Psoas muscle (tissue), 8 donors: ENCODE measurements around the gene MAP1B. TPM values are rescaled to one million over a fixed set of nuclear protein-coding genes. Genes with fewer than 3 reads are reported as not detected.

Experiments
- ATAC-seq, 4 donors: fragments of 200-7000 bp; cut with Tn5 transposase; one replicate each; pipeline ENCODE4 v1.9.1; 2020; ENCODE audit warnings: moderate library complexity in 3 of 4, mild to moderate bottlenecking in 2 of 4
- DNase-seq, 2 donors: peaks; one replicate each; pipeline ENCODE4 v3.0.0-alpha.2; 2020
- H3K27ac ChIP-seq: fragments of 200-600 bp; one replicate; pipeline ENCODE4 v1.8.0; 2022
- H3K27me3 ChIP-seq, 3 donors: fragments of 200-600 bp in 1 of 3; one replicate each; pipeline versions ENCODE4 v1.6.1 to v1.8.0; 2013 to 2022; ENCODE audit warnings: low read length in 2 of 3, mild to moderate bottlenecking in 2 of 3, moderate library complexity in 1 of 3; ENCODE audit not compliant: insufficient read depth in 3 of 3
- H3K36me3 ChIP-seq, 2 donors: fragments of 200-600 bp in 1 of 2; one replicate each; pipeline versions ENCODE4 v1.6.1 to v1.8.0; 2013 to 2022; ENCODE audit warnings: low read depth in 1 of 2, mild to moderate bottlenecking in 1 of 2, moderate library complexity in 1 of 2; ENCODE audit not compliant: insufficient read depth in 1 of 2
- H3K4me1 ChIP-seq: fragments of 200-600 bp; one replicate; pipeline ENCODE4 v1.8.0; 2022
- H3K4me3 ChIP-seq: fragments of 200-600 bp; one replicate; pipeline ENCODE4 v1.8.0; 2022; ENCODE audit warnings: mild to moderate bottlenecking
- H3K9me3 ChIP-seq: fragments of 200-600 bp; one replicate; pipeline ENCODE4 v1.8.0; 2022
- CTCF ChIP-seq: fragments of 200-600 bp; IDR thresholded peaks from one replicate; pipeline ENCODE4 v1.8.0; 2022; ENCODE audit warnings: antibody characterized with exemption
- WGBS, 3 donors: extraction: QIAGEN DNeasy Blood & Tissue Kit; methylation state at CpG; one replicate each; pipeline versions ENCODE4 v1.1.6 to v1.1.7; 2013; 5-methylcytosine and 5-hydroxymethylcytosine counted together
- intact Hi-C, 2 donors: fragments of 100-400 bp; cut with DNase I; formaldehyde crosslinking; loops; one replicate each; pipeline versions ENCODE4 v1.11.0 to v1.14.2; 2022
- polyA plus RNA-seq, 3 donors: library from polyadenylated mRNA; stranded (reverse); fragments of 200-250 nt; gene quantifications; one replicate each; pipeline ENCODE4 v1.2.3, GENCODE V29; 2013
- total RNA-seq, 4 donors: library from RNA; stranded (reverse); fragmentation: NEBNext Ultra II Directional in 2 of 4; extraction: Animal tissue kit (Norgen Biotek cat#: 25700) in 2 of 4; gene quantifications; one replicate each; pipeline versions ENCODE4 v1.2.1 to v1.2.4, GENCODE V29; 2021 to 2023
- donor health status: healthy with polysubstance abuse.
- donor health status: DM: no; HTN: no; CAD: no; lungs with moderate emphysema.
- donor health status: Bipolar disorder and iron deficiency.
- donor health status: healthy.
- donor health status: DM: yes; HTN: yes; CAD: no.
- donor health status: DM: no; HTN: no; CAD: no.
- donor health status: DM: no; HTN: no; CAD: no.
- donor health status: DM: yes; HTN: yes; CAD: no.

Gene MAP1B
- total and polyA plus RNA-seq, 7 donors: 1.1 to 20.2 (median 8.5) TPM

- DNase-seq (no peak), ATAC-seq (no peak)
- intact Hi-C loops: no loop called here
- no peak overlapping the region for H3K4me3 ChIP-seq
- H3K4me1 ChIP-seq: peaks cover 8% of the 10 kb centered on the region
- no peaks in the 10 kb centered on the region for H3K9me3 ChIP-seq
- H3K36me3 ChIP-seq: peaks cover 0 to 17% of the 10 kb centered on the region in 2 donors
- WGBS, 3 donors: 80 to 86% (median 82%) methylated on average over 5 of the region's 5 CpGs
- H3K27ac ChIP-seq: no peak overlapping the region
- no peak for TF ChIP-seq CTCF
- H3K27me3 ChIP-seq: no peaks in the 10 kb centered on the region
Observed at GRCh38 chr5:72241346-72242003, 134.2 kb downstream of the MAP1B start.

GRCh38 chr5:72242796-72243475 lies 135.7 kb downstream of the MAP1B start:
- no peaks in the 10 kb centered on the region for H3K9me3 ChIP-seq
- H3K36me3 ChIP-seq: peaks cover 0 to 2% of the 10 kb centered on the region in 2 donors
- TF ChIP-seq CTCF: no peak
- DNase-seq (no peak), ATAC-seq (no peak)
- H3K4me3 ChIP-seq: no peak overlapping the region
- peaks cover 20% of the 10 kb centered on the region for H3K4me1 ChIP-seq
- 93 to 96% (median 95%) methylated on average over 7 of the region's 7 CpGs for WGBS, 3 donors
- no peaks in the 10 kb centered on the region for H3K27me3 ChIP-seq
- H3K27ac ChIP-seq: no peak overlapping the region
- intact Hi-C loops: no loop called here

GRCh38 chr5:72243706-72244105 lies 136.4 kb downstream of the MAP1B start:
- H3K36me3 ChIP-seq: no peaks in the 10 kb centered on the region
- TF ChIP-seq CTCF: no peak
- no peak overlapping the region for H3K27ac ChIP-seq
- intact Hi-C loops: no loop called here
- H3K4me3 ChIP-seq: no peak overlapping the region
- DNase-seq (no peak), ATAC-seq (no peak)
- no peaks in the 10 kb centered on the region for H3K9me3 ChIP-seq
- no peaks in the 10 kb centered on the region for H3K27me3 ChIP-seq
- H3K4me1 ChIP-seq: peaks cover 28% of the 10 kb centered on the region
- WGBS, 3 donors: 88 to 96% (median 92%) methylated on average over 2 of the region's 2 CpGs

GRCh38 chr5:72244862-72245371 lies 137.6 kb downstream of the MAP1B start:
- WGBS, 3 donors: 94 to 97% (median 95%) methylated on average over 2 of the region's 2 CpGs
- no peak overlapping the region for H3K27ac ChIP-seq
- DNase-seq (no peak), ATAC-seq (peak; percentile 50 to 62 (median 60))
- H3K4me3 ChIP-seq: no peak overlapping the region
- peaks cover 30% of the 10 kb centered on the region for H3K4me1 ChIP-seq
- H3K27me3 ChIP-seq: no peaks in the 10 kb centered on the region
- no peaks in the 10 kb centered on the region for H3K9me3 ChIP-seq
- peak; percentile 37 for TF ChIP-seq CTCF
- H3K36me3 ChIP-seq: no peaks in the 10 kb centered on the region
- intact Hi-C loops: no loop called here
